Left renal pelvis (tissue), 4 donors: ENCODE data around the gene TPR. TPM values are rescaled to one million over a fixed set of nuclear protein-coding genes. Genes with fewer than 3 reads are reported as not detected.

Source experiments
- DNase-seq, 4 donors: peaks; one replicate each; pipeline ENCODE4 v3.0.0-alpha.2; 2013; ENCODE audit warnings: low read depth in 4 of 4, low spot score in 3 of 4
- polyA plus RNA-seq, 4 donors: library from polyadenylated mRNA; unstranded; fragments of 120-200 nt; gene quantifications; one replicate each; pipeline ENCODE4 v1.2.1, GENCODE V29; 2013; ENCODE audit not compliant: insufficient read length in 4 of 4

The TPR gene
- polyA plus RNA-seq, 4 donors: 84.6 to 113 (median 110) TPM

DNA sequence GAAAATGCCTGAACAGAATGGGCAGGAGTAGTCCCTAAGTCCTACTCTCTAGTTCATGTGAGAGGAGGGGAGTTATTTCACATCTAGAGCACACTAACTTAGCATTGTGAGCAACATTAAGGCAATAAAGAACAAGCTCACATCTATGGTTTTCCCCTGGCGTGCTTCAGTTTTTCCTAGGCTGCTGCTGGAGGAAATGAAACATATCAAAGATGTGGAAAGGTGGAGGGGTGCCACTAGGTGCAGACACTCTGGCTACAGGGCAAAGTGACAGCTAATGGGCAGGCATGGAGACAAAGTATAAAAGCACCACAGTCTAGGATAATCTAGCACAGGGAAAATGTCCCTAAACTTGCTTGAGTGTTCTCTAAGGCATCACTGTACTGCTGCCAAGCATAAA lies 82.2 kb downstream of the TPR start:
- DNase-seq: no peak

DNA sequence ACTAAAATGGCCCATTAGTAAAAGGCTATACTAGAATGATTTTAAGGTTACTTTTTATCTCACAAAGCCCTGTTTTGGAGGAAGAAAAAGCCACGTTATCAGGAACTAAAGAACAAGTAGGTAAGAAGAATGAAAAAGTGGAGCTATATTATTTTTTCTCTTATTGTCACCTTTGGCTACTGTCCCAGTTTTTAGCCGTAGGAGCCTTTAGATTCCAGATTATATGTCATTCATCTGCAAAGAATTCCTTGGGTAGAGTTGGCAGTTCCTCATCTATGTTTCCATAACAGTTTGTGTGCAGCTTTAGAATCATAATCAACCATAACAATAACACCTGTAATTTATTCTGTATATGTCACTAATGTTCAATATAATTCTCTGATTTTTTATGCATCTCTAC lies 83.8 kb downstream of the TPR start:
- DNase-seq: no peak

DNA sequence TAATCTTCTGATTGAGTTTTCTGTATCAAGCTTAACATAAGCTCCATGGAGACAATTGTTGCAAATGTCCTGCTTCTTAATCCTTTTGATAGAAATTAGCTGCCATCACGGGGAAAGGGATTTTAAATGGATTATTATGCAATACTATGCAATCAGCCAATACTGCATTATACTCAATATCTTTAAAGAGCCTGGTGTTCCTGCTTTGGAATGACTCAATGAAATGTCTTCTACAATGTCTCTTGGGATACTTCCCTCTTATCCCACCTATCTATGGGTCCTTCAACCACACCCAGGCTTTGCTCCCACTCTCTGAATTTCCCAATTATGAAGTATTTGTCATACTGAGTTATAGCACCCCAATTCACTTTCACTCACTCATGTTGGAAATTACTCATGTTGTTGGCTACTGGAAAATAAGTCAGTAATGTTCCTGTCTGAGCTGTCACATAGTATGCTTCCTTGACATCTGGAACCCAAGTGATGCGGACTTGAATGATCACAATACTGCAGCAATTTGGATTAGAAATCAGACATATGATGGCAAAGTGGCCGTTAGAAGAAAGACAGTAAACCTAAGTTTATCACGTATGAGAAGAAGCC lies 85.0 kb downstream of the TPR start:
- no peak for DNase-seq

DNA sequence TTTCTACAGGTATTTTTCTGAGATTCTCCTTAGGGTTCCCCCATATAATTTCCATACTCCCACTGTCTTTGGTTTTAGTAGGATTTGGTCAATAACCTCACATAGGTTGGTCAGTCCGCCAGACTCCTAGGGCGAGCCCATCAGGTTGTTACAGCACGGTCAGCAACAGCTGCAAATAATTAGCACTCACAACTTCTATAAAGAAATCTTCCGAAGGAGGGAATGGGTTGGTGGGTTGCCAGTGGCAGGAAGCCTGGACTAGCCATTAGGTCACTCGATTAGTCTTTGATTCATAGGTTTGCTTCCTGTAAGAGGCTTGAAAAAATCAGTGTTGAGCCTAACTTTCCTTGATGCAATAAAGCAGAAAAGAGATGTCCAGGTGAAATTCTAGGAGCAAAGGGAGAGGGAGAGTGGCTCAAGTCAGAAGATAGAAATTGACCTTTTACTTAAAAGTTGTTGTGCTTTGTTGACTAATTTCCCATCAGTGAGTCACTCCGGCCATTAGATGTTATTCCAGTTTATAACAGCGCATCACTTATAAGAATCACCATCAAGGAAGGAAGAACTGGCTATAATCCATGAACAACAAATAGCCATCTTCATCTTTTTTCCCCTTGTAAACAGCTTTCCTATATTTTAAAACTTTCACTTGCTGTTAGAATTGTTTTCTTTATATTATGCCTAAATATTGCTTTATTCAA lies 88.3 kb downstream of the TPR start:
- DNase-seq: no peak

DNA sequence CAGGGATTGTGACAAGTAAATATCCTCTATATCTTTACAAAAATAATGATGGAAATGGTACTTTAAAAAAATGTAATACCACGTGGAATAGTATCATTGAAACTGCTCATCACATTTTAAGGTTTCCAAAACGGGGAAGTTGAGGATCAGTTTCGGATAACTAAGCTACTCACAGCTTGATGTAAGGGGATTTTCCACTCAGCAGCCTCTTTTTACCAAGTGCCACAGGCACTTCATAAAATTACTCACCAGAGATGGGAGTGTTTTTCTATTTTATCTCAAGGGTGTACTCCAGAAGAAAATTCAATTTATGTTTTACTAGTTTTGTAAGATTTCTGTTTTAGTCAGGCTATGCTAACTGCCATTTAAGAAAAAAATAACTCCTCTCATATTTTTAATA lies 91.7 kb downstream of the TPR start:
- DNase-seq: no peak

DNA sequence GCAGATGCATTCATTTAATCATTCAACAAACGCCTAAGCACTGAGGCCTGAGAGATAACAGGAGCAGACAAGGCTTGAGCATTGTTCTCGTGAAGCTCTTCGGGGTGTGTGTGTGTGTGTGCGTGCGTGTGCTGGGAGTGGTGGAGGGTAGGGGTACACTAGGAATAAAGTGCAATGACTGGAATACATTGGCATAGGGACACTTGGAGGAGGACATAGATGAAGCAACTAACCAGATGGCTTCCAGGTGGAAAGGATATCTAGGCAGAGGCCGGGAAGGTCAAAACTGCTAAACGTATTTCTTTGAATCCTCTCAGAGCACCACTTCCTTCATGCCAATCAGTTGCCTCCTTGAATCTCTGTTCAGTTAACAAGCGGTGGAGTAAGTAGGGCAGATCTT lies 92.6 kb downstream of the TPR start:
- no peak for DNase-seq

DNA sequence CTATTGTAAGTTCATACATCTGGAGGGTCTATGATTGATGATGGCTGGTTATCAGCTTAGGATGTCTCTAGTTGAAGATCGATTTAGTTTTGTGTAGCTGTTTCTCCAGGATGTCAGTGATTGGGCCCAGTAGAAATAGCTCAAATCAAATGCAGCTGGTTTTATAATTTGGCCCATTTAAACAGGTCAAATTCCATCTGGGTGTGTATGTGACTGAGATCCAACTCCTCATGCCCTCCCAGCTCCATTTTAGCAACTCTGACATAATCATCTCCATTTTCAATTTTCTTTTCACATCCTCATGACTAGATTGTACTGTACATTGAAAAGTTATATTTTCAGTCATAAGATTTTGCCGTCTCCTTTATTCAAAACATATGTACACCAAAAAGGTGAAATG lies 99.2 kb downstream of the TPR start:
- no peak for DNase-seq

DNA sequence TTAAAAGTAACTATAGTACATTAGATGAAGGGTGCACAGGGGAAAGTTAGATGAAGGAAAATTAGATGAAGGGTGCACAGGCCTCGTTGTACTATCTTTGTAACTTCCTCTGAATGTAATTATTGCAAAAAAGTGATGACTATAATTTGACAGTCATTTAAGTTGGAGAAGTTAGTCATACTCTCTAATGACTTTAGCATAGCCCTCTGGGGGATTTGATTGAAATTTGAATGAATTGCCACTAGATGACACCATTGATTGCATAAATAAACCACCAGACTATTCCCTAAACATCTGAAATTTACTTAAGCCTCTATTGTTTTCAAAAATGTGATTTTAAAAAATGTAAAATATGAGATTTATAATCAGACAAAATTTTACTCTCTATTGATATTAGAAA lies 102.6 kb downstream of the TPR start:
- DNase-seq: no peak

DNA sequence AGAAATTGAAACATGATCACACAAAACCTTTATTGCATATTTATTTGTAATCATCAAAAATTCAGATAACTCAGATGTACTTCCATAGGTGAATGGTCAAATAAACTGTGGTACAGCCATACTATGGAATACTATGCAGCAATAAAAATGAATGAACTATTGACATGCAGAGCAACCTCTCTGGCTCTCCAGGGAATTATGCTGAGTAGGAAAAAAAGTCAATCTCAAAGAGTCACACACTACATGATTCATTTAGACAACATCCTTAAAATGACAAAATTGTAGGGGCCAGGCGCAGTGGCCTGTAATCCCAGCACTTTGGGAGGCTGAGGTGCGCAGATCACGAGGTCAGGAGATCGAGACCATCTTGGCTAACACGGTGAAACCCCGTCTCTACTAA lies 104.0 kb downstream of the TPR start:
- no peak for DNase-seq

Other genes with a start within 250 kb of the TPR start
- under 1 TPM; 0.19 to 0.85 (median 0.36) TPM for gene PRG4, start 79.0 kb downstream of the TPR start, polyA plus RNA-seq
- gene ODR4, start 585 bp upstream of the TPR start, polyA plus RNA-seq: 10 to 100 TPM; 22.9 to 35.7 (median 34.0) TPM
- under 1 TPM in 3 of 4 donors, not detected in 1; 0.27 to 0.76 (median 0.34) TPM for gene PDC, start 85.9 kb upstream of the TPR start, polyA plus RNA-seq